ENCODE data around the gene RTN3. TPM values are rescaled to one million over a fixed set of nuclear protein-coding genes. Genes with fewer than 3 reads are reported as not detected.

The RTN3 gene
- total RNA-seq, 1 donor from 2014 or later: 159 TPM

GRCh38 chr11:63760487-63761079, 79.3 kb downstream of the RTN3 start:
- Mint-ChIP-seq H3K27ac (no peak overlapping the region), H3K4me3 (ENCODE audit: low read depth) (no peak overlapping the region), H3K36me3 (ENCODE audit: insufficient read depth) (peaks cover 25% of the 10 kb centered on the region), H3K4me1 (ENCODE audit: low read depth) (peaks cover 6% of the 10 kb centered on the region), H3K27me3 (peaks cover 3% of the 10 kb centered on the region), H3K9me3 (ENCODE audit: low read depth) (no peaks in the 10 kb centered on the region)
- DNase-seq (ENCODE audit: low spot score, unreplicated experiment): no peak
- TF ChIP-seq CTCF (IDR thresholded peaks at IDR 0.05; ENCODE audit: unreplicated experiment): no peak

GRCh38 chr11:63761188-63761587, 79.9 kb downstream of the RTN3 start:
- Mint-ChIP-seq H3K9me3 (ENCODE audit: low read depth) (no peaks in the 10 kb centered on the region), H3K4me1 (ENCODE audit: low read depth) (peaks cover 7% of the 10 kb centered on the region), H3K36me3 (ENCODE audit: insufficient read depth) (peaks cover 26% of the 10 kb centered on the region), H3K27ac (peak overlapping the region; percentile 29), H3K27me3 (peaks cover 4% of the 10 kb centered on the region), H3K4me3 (ENCODE audit: low read depth) (no peak overlapping the region)
- TF ChIP-seq CTCF (IDR thresholded peaks at IDR 0.05; ENCODE audit: unreplicated experiment): no peak
- no peak for DNase-seq (ENCODE audit: low spot score, unreplicated experiment)

GRCh38 chr11:63761931-63762653, 80.8 kb downstream of the RTN3 start:
- Mint-ChIP-seq H3K9me3 (ENCODE audit: low read depth) (no peaks in the 10 kb centered on the region), H3K4me3 (ENCODE audit: low read depth) (no peak overlapping the region), H3K27me3 (peaks cover 6% of the 10 kb centered on the region), H3K4me1 (ENCODE audit: low read depth) (peaks cover 14% of the 10 kb centered on the region), H3K36me3 (ENCODE audit: insufficient read depth) (peaks cover 25% of the 10 kb centered on the region), H3K27ac (no peak overlapping the region)
- no peak for DNase-seq (ENCODE audit: low spot score, unreplicated experiment)
- no peak for TF ChIP-seq CTCF (IDR thresholded peaks at IDR 0.05; ENCODE audit: unreplicated experiment)

GRCh38 chr11:63762654-63763495, 81.6 kb downstream of the RTN3 start:
- TF ChIP-seq CTCF (IDR thresholded peaks at IDR 0.05; ENCODE audit: unreplicated experiment): peak; percentile 20
- no peak for DNase-seq (ENCODE audit: low spot score, unreplicated experiment)
- Mint-ChIP-seq H3K4me1 (ENCODE audit: low read depth) (peaks cover 21% of the 10 kb centered on the region), H3K4me3 (ENCODE audit: low read depth) (no peak overlapping the region), H3K36me3 (ENCODE audit: insufficient read depth) (peaks cover 21% of the 10 kb centered on the region), H3K9me3 (ENCODE audit: low read depth) (no peaks in the 10 kb centered on the region), H3K27me3 (peaks cover 6% of the 10 kb centered on the region), H3K27ac (no peak overlapping the region)

Data from progenitor cell of endocrine pancreas (in vitro differentiated cells).